HepG2 (cell line): ENCODE data around the gene SYCP2. TPM values are rescaled to one million over a fixed set of nuclear protein-coding genes. Genes with fewer than 3 reads are reported as not detected.

Experiments
- ATAC-seq: fragments of 200-7000 bp; cut with Tn5 transposase; 3 replicates; pipeline ENCODE4 v1.9.1; 2020; ENCODE audit warnings: mild to moderate bottlenecking, moderate library complexity
- BruUV-seq: library from RNA; stranded (reverse); fragments of 400-500 nt; replicated peaks from 2 replicates; lab custom pipeline; 2021; lab: Mats Ljungman, UMichigan
- CTCF ChIA-PET: fragments of 300-600 bp; formaldehyde crosslinking; extraction: SDS; loops from one replicate; lab custom pipeline; 2021; ENCODE audit warnings: low total read pairs, inconsistent platforms, low intra/inter-chr PET ratio; lab: Yijun Ruan, JAX
- POLR2A ChIA-PET: fragments of 350-600 bp; sonication (Branson Sonifier 250); formaldehyde crosslinking; loops from one replicate; lab custom pipeline; 2020; ENCODE audit warnings: antibody characterized with exemption, inconsistent platforms; lab: Yijun Ruan, JAX
- DNase-seq: peaks from one replicate; pipeline ENCODE4 v3.0.0-alpha.2; 2015; ENCODE audit warnings: low spot score
- FAIRE-seq: peaks from 3 replicates; lab custom pipeline; 2011; peaks lifted over from hg19 to GRCh38; lab: Jason Lieb, UNC
- H2AFZ ChIP-seq: one replicate; pipeline ENCODE4 v1.6.1; 2011; ENCODE audit warnings: low read length, inconsistent platforms
- H3K27ac ChIP-seq: fragments of 300-600 bp; 3 replicates; pipeline ENCODE4 v1.8.0; 2011; ENCODE audit warnings: mixed run types, mild to moderate bottlenecking, mixed read lengths, low read length, inconsistent platforms; ENCODE audit not compliant: insufficient read depth; ENCODE audit errors: extremely low read length
- H3K27me3 ChIP-seq, 2 experiments: fragments of 200-600 bp in 1 of 2; 2 replicates in 1 of 2; 3 replicates in 1 of 2; pipeline versions ENCODE4 v1.6.0 to v1.8.0; 2011; ENCODE audit warnings: low read length in 2 of 2, mild to moderate bottlenecking in 2 of 2, moderate library complexity in 2 of 2, inconsistent platforms in 1 of 2; ENCODE audit not compliant: insufficient read depth in 2 of 2, control insufficient read depth in 1 of 2
- H3K36me3 ChIP-seq, 2 experiments: fragments of 200-600 bp in 1 of 2; replicated peaks in 1 of 2; 2 replicates in 1 of 2; 3 replicates in 1 of 2; pipeline versions ENCODE4 v1.5.1 to v1.8.0; 2011; ENCODE audit warnings: low read length in 2 of 2, inconsistent platforms in 1 of 2; ENCODE audit not compliant: insufficient read depth in 2 of 2, control insufficient read depth in 1 of 2
- H3K4me1 ChIP-seq: 2 replicates; pipeline ENCODE4 v1.5.1; 2012; ENCODE audit warnings: low read length, inconsistent platforms; ENCODE audit not compliant: insufficient read depth
- H3K4me2 ChIP-seq: 2 replicates; pipeline ENCODE4 v1.6.0; 2011; ENCODE audit warnings: low read depth, low read length, inconsistent platforms
- H3K4me3 ChIP-seq, 3 experiments: fragments of 200-600 bp in 1 of 3; sonication (generic), shearing (Covaris generic) in 1 of 3; replicated peaks in 1 of 3; 2 replicates each; pipeline ENCODE4 v1.5.1; 2011 to 2016; ENCODE audit warnings: low read length in 3 of 3, inconsistent platforms in 2 of 3, low read depth in 2 of 3, mild to moderate bottlenecking in 2 of 3, control low read depth in 1 of 3, mixed read lengths in 1 of 3; ENCODE audit not compliant: insufficient read depth in 1 of 3
- H3K79me2 ChIP-seq: one replicate; pipeline ENCODE4 v1.6.1; 2011; ENCODE audit warnings: low read length, inconsistent platforms; ENCODE audit not compliant: insufficient read depth
- H3K9ac ChIP-seq: 2 replicates; pipeline ENCODE4 v1.6.0; 2011; ENCODE audit warnings: mild to moderate bottlenecking, low read depth, low read length, inconsistent platforms; ENCODE audit not compliant: insufficient read depth
- H3K9me3 ChIP-seq: 2 replicates; pipeline ENCODE4 v1.5.1; 2012; ENCODE audit warnings: mild to moderate bottlenecking, low read length
- H4K20me1 ChIP-seq: 2 replicates; pipeline ENCODE4 v1.6.0; 2011; ENCODE audit warnings: inconsistent platforms, mild to moderate bottlenecking, low read length, moderate library complexity; ENCODE audit not compliant: insufficient read depth
- HCFC1 ChIP-seq: fragments of 150-350 bp; IDR thresholded peaks from 2 replicates; pipeline ENCODE4 v1.6.1; 2014; ENCODE audit warnings: low read depth, low read length
- HES4 ChIP-seq: sonication (generic); formaldehyde crosslinking; IDR thresholded peaks from 2 replicates; pipeline ENCODE4 v1.9.0; 2021; ENCODE audit warnings: mild to moderate bottlenecking, missing genetic modification reagents, borderline replicate concordance
- KLF9 ChIP-seq: IDR thresholded peaks from 2 replicates; pipeline ENCODE4 v1.6.1; 2016; ENCODE audit warnings: low read depth
- MLLT10 ChIP-seq: sonication (generic); formaldehyde crosslinking; IDR thresholded peaks from 2 replicates; pipeline ENCODE4 v1.4.0; 2020; ENCODE audit warnings: missing genetic modification reagents
- NFATC3 ChIP-seq: sonication (generic); formaldehyde crosslinking; IDR thresholded peaks from 2 replicates; pipeline ENCODE4 v1.5.1; 2020; ENCODE audit warnings: mild to moderate bottlenecking, missing genetic modification reagents
- RARG ChIP-seq: sonication (generic); formaldehyde crosslinking; IDR thresholded peaks from 2 replicates; pipeline ENCODE4 v1.4.0; 2020; ENCODE audit warnings: low read depth, mild to moderate bottlenecking, missing genetic modification reagents
- SCMH1 ChIP-seq: sonication (generic); formaldehyde crosslinking; IDR thresholded peaks from 2 replicates; pipeline ENCODE4 v1.9.0; 2021; ENCODE audit warnings: missing genetic modification reagents, mild to moderate bottlenecking, borderline replicate concordance
- SRSF4 ChIP-seq: fragments of 200-400 bp; formaldehyde crosslinking; IDR thresholded peaks from one replicate; pipeline ENCODE4 v1.6.1; 2018; ENCODE audit warnings: mild to moderate bottlenecking, low read depth, low read length, moderate library complexity; ENCODE audit not compliant: poor library complexity, severe bottlenecking
- THYN1 ChIP-seq: sonication (generic); formaldehyde crosslinking; IDR thresholded peaks from 2 replicates; pipeline ENCODE4 v1.8.1; 2023; ENCODE audit warnings: low read depth, mild to moderate bottlenecking, moderate library complexity, missing genetic modification reagents, borderline replicate concordance
- ZNF441 ChIP-seq: sonication (generic); formaldehyde crosslinking; IDR thresholded peaks from 2 replicates; pipeline ENCODE4 v1.7.0; 2021; ENCODE audit warnings: missing genetic modification reagents, borderline replicate concordance
- ZNF672 ChIP-seq: sonication (generic); formaldehyde crosslinking; IDR thresholded peaks from 2 replicates; pipeline ENCODE4 v1.8.1; 2022; ENCODE audit warnings: missing genetic modification reagents
- WGBS: methylation state at CpG from one replicate; pipeline ENCODE4 v1.1.6; 2017; ENCODE audit warnings: low lambda C conversion rate; 5-methylcytosine and 5-hydroxymethylcytosine counted together
- in situ Hi-C: cut with HindIII; loops from 2 replicates; pipeline ENCODE4 v1.10.0; 2017; ENCODE audit warnings: low pct_unique_long_range_greater_than_20kb; ENCODE audit not compliant: extremely low pct_ligation_motif_present
- intact Hi-C: fragments of 100-400 bp; cut with micrococcal nuclease; formaldehyde crosslinking; loops from one replicate; pipeline ENCODE4 v1.10.0; 2022; ENCODE audit not compliant: unreplicated experiment
- polyA plus RNA-seq, 8 experiments: library from polyadenylated mRNA; depleted of rRNA in 3 of 8; stranded (reverse) in 7 of 8; unstranded in 1 of 8; fragments of >200 nt; fragmentation: Illumina TruSeq in 4 of 8; extraction: Trizol in 4 of 8; gene quantifications; 2 replicates each; pipeline versions ENCODE4 v1.2.1 to v1.2.3, GENCODE V29; 2011 to 2016; ENCODE audit warnings: low read depth in 4 of 8, missing spikeins in 1 of 8, mixed read lengths in 1 of 8; ENCODE audit not compliant: insufficient read depth in 1 of 8
- total RNA-seq, 5 experiments: library from RNA; depleted of rRNA; stranded (reverse); fragments of >200 nt; fragmentation: Illumina TruSeq; extraction: Trizol; gene quantifications; 2 replicates each; pipeline ENCODE4 v1.2.3, GENCODE V29; 2016; ENCODE audit warnings: low read depth in 1 of 5
- TF ChIP-seq, protein P1 (sequence below): sonication (generic); formaldehyde crosslinking; IDR thresholded peaks from 2 replicates; pipeline ENCODE4 v1.4.0; 2020; ENCODE audit warnings: missing genetic modification reagents, borderline replicate concordance

The SYCP2 gene
- total and polyA plus RNA-seq, 2 of the 13 experiments (the other 11 are each of a cell fraction or from before 2014, with no cell fraction given): 0.07 to 0.24 TPM

DNA sequence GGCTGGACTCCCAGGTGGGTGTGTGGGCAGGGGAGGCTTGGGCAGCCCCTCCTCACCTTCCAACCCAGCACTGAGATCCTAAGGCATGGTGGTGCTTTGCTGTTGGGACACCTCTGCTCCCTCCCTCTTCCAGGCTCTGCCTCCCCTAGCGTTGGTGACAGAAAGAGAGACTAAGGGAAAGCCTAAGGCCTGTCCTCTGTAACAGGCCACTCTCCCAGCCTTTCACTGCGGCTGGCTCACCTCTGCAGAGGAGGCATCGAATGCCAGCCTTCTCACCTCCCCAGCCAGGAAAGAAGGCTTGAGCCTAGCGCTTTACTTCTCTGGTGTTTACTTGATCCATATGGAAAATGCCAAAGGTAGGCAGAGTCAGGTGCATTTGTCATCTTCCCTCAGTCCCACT lies 21.3 kb upstream of the SYCP2 start:
- no peak overlapping the region for H3K4me2 ChIP-seq
- no peak overlapping the region for H3K27ac ChIP-seq
- BruUV-seq: no TSS peak
- H3K27me3 ChIP-seq: no peaks in the 10 kb centered on the region
- H3K9ac ChIP-seq: no peak overlapping the region
- 66% methylated on average over 4 of the region's 4 CpGs for WGBS
- ChIA-PET CTCF (interaction anchor here (1.4 kb wide), 1 partner anchor 21 kb away, joined by 8 read pairs; the partner anchor contains the start of gene SYCP2), POLR2A (interaction anchor here (1.9 kb wide), 1 partner anchor 14 kb away, joined by 14 read pairs; the partner anchor contains the start of genes FAM217B and PPP1R3D)
- no peaks in the 10 kb centered on the region for H3K36me3 ChIP-seq
- no peaks in the 10 kb centered on the region for H3K79me2 ChIP-seq
- in situ Hi-C loops (no loop called here), intact Hi-C loops (loop anchor here (1.0 kb wide), 1 partner anchor 104 kb away; no protein-coding TSS in a partner anchor)
- H3K4me3 ChIP-seq: no peak overlapping the region
- H3K9me3 ChIP-seq: no peaks in the 10 kb centered on the region
- no peak overlapping the region for H2AFZ ChIP-seq
- no peaks in the 10 kb centered on the region for H4K20me1 ChIP-seq
- no peaks in the 10 kb centered on the region for H3K4me1 ChIP-seq
- FAIRE-seq (no peak), ATAC-seq (peak; percentile 47), DNase-seq (no peak)
- TF ChIP-seq NFATC3 (CRISPR knock-in tag) (no peak), SRSF4 (no peak), HCFC1 (no peak), HES4 (CRISPR knock-in tag) (no peak), KLF9 (CRISPR knock-in tag) (no peak), THYN1 (no peak), ZNF441 (CRISPR knock-in tag) (no peak), SCMH1 (CRISPR knock-in tag) (no peak), RARG (no peak), MLLT10 (CRISPR knock-in tag) (no peak), ZNF672 (CRISPR knock-in tag) (no peak)
- TF ChIP-seq, protein P1, sequence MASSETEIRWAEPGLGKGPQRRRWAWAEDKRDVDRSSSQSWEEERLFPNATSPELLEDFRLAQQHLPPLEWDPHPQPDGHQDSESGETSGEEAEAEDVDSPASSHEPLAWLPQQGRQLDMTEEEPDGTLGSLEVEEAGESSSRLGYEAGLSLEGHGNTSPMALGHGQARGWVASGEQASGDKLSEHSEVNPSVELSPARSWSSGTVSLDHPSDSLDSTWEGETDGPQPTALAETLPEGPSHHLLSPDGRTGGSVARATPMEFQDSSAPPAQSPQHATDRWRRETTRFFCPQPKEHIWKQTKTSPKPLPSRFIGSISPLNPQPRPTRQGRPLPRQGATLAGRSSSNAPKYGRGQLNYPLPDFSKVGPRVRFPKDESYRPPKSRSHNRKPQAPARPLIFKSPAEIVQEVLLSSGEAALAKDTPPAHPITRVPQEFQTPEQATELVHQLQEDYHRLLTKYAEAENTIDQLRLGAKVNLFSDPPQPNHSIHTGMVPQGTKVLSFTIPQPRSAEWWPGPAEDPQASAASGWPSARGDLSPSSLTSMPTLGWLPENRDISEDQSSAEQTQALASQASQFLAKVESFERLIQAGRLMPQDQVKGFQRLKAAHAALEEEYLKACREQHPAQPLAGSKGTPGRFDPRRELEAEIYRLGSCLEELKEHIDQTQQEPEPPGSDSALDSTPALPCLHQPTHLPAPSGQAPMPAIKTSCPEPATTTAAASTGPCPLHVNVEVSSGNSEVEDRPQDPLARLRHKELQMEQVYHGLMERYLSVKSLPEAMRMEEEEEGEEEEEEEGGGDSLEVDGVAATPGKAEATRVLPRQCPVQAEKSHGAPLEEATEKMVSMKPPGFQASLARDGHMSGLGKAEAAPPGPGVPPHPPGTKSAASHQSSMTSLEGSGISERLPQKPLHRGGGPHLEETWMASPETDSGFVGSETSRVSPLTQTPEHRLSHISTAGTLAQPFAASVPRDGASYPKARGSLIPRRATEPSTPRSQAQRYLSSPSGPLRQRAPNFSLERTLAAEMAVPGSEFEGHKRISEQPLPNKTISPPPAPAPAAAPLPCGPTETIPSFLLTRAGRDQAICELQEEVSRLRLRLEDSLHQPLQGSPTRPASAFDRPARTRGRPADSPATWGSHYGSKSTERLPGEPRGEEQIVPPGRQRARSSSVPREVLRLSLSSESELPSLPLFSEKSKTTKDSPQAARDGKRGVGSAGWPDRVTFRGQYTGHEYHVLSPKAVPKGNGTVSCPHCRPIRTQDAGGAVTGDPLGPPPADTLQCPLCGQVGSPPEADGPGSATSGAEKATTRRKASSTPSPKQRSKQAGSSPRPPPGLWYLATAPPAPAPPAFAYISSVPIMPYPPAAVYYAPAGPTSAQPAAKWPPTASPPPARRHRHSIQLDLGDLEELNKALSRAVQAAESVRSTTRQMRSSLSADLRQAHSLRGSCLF (CRISPR knock-in tag): no peak
